Sciatic nerve (tissue), 2 donors: Measurements from ENCODE around the gene CCNH. TPM values are rescaled to one million over a fixed set of nuclear protein-coding genes. Genes with fewer than 3 reads are reported as not detected.
A peak's percentile ranks its signal among the peaks of the same experiment; 100 is the strongest.

Experiments
- ATAC-seq: fragments of 200-7000 bp; cut with Tn5 transposase; one replicate; pipeline ENCODE4 v1.9.1; 2020; ENCODE audit warnings: mild to moderate bottlenecking, moderate library complexity
- DNase-seq: peaks from one replicate; pipeline ENCODE4 v3.0.0-alpha.2; 2020; ENCODE audit warnings: low spot score
- intact Hi-C: fragments of 100-400 bp; cut with DNase I; formaldehyde crosslinking; loops from one replicate; pipeline ENCODE4 v1.14.2; 2022
- total RNA-seq: library from RNA; stranded (reverse); fragmentation: NEBNext Ultra II Directional; extraction: Animal tissue kit (Norgen Biotek cat#: 25700); gene quantifications from one replicate; pipeline ENCODE4 v1.2.1, GENCODE V29; 2021
- donor health status: DM: no; HTN: no; CAD: no.
- donor health status: DM: no; HTN: no; CAD: no.

The CCNH gene
- total RNA-seq, 1 donor from 2014 or later = 86.4 TPM

DNA sequence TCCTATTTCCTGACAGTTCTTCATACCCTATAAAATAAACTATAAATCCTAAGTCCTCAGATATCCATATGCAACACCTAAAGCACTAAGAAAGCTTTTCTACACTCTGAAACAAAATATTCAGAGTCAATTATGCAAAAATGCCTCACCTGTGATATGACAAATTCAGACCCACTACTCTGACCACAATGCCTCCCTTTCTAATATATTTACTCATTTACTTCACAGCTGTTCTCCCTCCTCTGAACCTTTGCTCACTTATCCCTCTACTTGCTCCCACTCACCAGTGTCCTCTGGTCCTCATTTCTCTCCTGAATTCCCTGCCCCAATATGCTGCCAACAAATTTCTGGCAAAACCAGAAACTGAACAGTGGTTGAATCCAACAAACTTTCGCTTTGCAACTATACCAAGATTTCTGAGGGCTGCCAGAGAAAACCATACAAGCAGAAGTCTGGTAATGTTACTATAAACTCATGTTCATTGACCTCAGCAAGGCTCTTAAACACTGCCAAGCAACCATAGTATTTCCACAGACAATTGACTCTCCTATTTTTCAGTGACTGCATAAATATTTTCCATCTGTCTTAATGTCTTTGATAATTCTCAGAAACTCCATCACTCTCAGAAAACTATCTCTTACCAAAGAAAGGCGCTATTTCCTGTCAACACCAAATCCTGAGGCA, 7.1 kb downstream of the CCNH start:
- DNase-seq (no peak), ATAC-seq (no peak)
- intact Hi-C loops = no loop called here

DNA sequence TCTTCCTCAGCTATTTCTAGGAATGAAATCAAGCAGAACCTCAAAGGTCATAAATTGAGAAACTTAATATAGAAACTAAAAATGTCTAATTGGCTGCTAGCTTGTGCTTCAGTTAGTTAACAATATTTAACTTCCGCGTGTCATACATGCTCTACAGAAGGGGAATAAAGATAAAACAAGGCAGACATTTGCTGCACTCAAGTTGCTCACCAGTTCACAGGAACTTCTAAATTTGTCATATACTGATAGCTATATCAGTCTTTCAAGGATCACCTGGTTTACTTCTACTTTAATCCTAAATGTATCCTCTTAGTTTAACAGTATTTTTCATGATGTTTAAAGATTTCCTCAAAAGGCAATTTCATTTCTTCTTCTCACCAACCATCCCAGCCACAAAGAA, 8.4 kb downstream of the CCNH start:
- intact Hi-C loops = no loop called here
- no peak for ATAC-seq
- no peak for DNase-seq

- intact Hi-C loops = no loop called here
- DNase-seq = no peak
- no peak for ATAC-seq
These were observed 8.8 kb downstream of the CCNH start for GRCh38 chr5:87403899-87404298.

DNA sequence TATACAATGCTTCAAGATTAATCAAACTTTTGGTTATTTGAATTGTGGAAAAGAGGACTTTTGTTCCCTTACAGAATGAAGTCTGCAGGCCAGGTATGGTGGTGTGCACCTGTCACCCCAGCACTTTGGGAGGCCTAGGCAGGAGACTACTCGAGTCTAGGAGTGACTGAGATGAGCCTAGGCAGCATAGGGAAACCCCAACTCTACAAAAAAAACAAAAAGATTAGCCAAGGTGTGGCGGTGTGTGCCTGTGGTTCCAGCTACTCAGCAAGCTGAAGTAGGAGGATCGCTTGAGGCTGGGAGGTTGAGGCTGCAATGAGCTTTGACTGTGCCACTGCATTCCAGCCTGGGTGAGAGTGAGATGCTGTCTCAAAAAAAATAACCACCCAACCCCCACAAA, 9.3 kb downstream of the CCNH start:
- ATAC-seq = no peak
- intact Hi-C loops = no loop called here
- DNase-seq = no peak

GRCh38 chr5:87401626-87402025, 11.1 kb downstream of the CCNH start:
- ATAC-seq = no peak
- DNase-seq = no peak
- intact Hi-C loops = no loop called here

- ATAC-seq = peak; percentile 60
- intact Hi-C loops = no loop called here
These were observed 12.3 kb downstream of the CCNH start for GRCh38 chr5:87400305-87400899.

DNA sequence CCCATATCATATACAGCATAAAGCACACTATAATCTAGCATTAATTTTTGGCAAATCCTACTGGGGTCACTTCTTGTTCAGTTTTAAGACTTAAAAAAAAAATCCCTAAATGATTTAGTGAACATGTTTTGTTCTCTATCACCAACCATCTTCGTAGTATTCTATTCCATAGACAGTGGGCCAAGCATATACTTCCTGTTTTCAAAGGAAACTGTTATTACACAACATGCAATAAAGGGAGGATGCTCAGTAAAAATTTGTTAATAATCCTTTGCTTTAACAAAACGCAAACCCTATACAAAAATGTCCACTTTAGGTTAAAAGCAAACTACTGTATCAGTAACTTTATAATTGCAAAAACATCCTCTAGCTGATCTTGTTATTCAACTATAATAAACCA, 13.0 kb downstream of the CCNH start:
- DNase-seq (no peak), ATAC-seq (peak; percentile 25)
- intact Hi-C loops = no loop called here

More at GRCh38 chr5:87400305-87400899, 12.3 kb downstream of the CCNH start:
- DNase-seq = no peak

DNA sequence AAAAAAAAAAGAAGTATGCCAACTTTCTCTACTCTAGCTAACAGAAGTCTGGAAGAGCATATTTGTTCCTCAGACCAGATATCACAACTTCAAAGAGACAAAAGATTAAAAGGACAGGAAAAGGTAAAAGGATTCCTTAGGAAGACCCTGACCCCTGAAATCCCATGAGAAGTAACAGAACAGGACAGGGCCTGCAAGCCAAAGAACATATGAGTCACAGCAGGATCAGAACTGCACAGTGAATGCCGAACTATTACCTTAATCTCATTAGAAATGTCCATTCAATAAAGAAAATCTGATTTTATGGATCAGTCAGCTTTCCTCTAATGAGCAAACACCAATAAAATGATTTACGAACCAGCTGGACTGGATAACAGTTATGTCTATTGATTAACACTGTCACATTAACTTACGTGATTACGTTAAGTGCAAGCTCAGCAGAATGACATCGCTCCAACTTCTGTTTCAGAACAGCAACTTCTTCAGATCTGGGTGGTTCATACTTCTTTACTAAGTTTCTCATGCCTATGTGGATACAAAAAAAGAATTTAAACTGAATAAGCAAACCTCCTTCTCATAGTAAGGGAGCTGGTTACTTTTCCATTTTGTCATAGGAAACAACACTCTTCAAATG, 13.6 kb downstream of the CCNH start:
- ATAC-seq (no peak), DNase-seq (no peak)
- intact Hi-C loops = no loop called here

DNA sequence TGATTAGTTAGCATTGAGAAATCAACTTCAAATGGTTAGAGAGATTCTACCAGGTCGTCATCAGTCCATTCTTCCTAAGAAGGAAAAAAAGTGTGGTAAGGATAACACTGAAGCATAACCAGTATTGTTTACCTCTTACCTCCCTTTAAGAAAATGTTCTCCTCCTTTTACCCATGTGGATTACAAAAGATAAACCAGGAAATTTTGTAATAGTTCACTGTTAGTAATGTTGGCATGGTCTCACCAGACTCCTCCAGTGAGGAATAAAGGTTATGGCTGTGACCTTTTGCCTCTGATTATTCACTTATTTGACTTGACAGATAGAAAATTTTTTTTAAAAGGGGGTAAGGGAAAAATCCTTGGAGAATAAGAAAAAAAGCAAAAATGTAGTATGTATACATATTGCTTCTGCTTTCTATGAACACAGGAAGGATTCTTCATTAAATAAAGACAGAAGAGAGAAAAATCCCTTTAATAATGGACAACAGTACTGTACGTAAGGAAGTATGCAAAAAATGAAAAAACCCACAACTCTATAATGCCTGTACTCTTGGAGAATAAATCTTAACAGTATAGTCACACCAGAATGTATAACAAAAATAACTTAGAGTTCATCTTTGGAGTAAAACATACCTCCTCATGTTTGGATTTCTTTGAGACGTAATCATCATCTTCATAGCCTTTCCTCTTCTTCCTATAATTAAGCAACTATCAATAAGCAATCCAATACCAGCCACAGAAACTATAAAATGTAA, 18.1 kb downstream of the CCNH start:
- intact Hi-C loops = no loop called here
- no peak for DNase-seq
- peak; percentile 76 for ATAC-seq

- intact Hi-C loops = no loop called here
- DNase-seq (no peak), ATAC-seq (peak; percentile 38)
These were observed 19.4 kb downstream of the CCNH start for GRCh38 chr5:87393331-87393730.

GRCh38 chr5:87392801-87393200, 19.9 kb downstream of the CCNH start:
- ATAC-seq (no peak), DNase-seq (no peak)
- intact Hi-C loops = no loop called here

DNA sequence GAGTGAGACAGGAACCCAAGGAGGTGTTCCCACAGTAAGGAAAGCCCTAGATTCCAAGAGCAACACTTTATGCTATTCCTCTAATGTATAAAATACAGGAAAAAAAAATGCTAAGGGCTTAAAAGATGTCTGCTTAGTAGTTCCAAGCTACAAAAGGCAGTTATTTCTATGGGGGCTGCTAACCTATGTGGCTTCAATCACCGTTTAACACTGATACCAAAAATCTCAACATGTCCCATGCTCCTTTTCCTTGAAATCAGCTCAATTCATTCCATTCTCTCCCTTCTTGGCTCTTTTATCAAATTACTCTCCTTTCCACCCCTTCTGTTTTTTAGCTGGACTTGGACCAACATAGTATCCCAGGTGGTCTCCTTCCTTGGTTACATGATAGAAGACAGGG, 20.6 kb downstream of the CCNH start:
- DNase-seq (no peak), ATAC-seq (no peak)
- intact Hi-C loops = no loop called here

- no peak for ATAC-seq
- intact Hi-C loops = no loop called here
- no peak for DNase-seq
These were observed 22.0 kb downstream of the CCNH start for GRCh38 chr5:87390576-87391199.

DNA sequence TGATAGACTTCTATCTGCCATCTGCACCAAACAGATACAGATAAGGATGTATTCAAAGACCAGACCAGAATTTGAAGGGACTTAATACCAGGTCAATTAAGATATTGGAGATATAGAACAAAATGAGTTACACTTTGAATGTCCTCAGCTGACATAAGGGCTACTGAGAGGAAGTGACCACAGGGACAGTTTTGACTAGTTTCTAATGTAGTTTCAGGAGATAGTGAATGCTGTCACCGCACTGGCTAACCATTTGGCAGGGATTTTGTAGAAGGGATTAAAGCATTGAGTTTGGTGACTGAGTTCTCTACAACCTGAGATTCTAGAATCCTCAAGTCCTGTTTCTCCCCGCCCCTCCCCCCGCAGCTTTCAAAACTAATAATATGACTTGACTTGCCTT, 22.7 kb downstream of the CCNH start:
- DNase-seq (no peak), ATAC-seq (no peak)
- intact Hi-C loops = no loop called here

GRCh38 chr5:87389296-87390034, 23.3 kb downstream of the CCNH start:
- DNase-seq (no peak), ATAC-seq (no peak)
- intact Hi-C loops = no loop called here

DNA sequence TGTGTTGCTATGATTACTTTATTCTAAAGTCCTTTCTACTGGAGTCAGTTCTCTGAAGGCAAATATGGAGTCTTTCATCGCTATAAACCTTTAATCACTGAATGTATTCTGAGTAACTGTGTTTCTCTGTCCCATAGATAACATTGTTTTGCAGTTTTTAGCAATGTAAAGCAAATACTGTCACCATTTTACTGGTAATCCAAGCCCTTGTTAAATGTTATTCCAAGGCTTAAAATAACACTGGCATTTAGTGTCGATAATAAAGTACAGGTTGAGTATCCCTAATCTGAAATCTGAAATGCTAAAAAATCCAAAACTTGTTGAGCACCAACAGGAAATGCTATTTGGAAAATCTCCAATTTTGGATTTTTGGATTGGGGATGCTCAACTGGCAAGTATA, 24.6 kb downstream of the CCNH start:
- intact Hi-C loops = no loop called here

DNA sequence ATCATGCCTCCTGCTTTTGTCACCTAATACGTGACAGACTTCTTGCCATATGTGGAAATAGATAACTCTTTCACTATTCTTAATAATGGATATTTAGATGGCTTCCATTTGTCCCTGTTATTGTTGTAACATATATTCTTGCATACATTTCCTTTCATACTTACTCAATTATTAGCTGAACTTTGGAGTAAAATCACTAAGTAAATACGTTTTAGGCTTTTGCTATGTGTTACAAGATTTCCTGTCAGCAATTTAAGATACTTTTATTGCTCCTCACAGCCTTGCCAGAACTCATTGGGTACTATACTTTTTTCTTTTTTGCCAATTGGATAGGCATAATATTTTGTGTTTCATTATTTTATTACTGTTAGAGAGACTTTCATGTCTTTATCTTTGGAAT, 26.9 kb downstream of the CCNH start:
- no peak for DNase-seq
- no peak for ATAC-seq
- intact Hi-C loops = no loop called here

More for the DNA sequence above, 24.6 kb downstream of the CCNH start:
- ATAC-seq (no peak), DNase-seq (no peak)

- intact Hi-C loops = no loop called here
- DNase-seq (no peak), ATAC-seq (no peak)
These were observed 29.5 kb downstream of the CCNH start for GRCh38 chr5:87383216-87383615.

- no peak for DNase-seq
- intact Hi-C loops = no loop called here
- no peak for ATAC-seq
These were observed 30.5 kb downstream of the CCNH start for GRCh38 chr5:87382224-87382623.
